ENCODE results near the gene ITGA11.

ITGA11 gene

DNA sequence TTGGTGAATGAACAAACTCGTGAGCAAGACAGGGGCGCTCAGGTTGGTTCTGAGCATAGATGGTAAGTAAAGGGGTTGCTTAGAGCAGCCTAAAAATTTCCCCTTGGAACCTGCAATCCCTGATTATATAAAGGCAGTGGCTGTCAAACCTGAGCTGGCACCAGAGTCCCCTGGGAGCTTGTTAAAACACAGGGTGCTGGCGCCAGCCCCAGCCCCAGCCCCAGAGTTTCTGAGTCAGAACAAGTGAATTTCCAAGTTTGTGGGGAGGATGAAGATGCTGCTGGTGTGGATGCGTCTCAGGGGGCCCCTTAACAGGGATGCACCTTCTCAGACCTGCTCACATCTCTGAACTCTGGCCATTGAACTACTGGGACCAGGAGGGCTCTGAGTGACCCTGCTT, 106.2 kb downstream of the ITGA11 start:
- no peak for DNase-seq

DNA sequence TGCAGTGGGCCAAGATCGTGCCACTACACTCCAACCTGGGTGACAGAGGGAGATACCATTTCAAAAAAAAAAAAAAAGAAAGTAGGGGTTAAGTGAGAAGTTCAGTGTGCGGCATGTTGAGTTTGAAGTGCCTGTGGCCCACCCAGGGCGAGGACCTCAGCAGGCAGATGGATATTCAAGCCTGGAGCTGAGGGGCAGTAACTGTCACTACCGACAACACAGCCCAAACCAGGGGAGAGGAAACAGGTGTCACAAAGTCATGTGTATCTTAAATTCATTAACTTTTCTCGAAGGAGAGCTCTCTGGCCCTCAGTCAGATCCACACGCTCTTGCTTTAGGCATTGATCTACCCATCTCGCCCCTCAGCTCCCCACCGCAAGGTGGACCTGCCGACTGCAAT, 109.2 kb downstream of the ITGA11 start:
- no peak for DNase-seq

- no peak for DNase-seq
Measured at GRCh38 chr15:68321229-68321628, 110.7 kb downstream of the ITGA11 start.

DNA sequence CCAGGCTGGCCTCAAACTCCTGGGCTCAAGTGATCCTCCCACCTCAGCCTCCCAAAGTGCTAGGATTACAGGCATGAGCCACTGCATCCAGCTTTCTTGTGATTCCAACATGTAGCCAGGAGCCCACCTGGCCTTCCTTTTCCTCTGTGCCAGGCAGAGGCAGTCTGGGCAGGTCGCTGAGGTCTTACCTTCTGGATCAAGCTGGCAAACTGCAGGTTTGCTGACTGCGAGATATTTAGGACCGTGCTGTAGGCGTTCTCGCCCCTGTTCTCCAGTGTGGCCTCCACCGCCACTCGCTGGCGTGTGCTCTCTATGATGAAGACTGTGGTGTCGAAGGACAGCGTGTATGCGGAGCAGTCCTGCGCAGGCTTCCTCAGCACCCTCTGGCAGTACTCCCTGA, 112.0 kb downstream of the ITGA11 start:
- no peak for DNase-seq

DNA sequence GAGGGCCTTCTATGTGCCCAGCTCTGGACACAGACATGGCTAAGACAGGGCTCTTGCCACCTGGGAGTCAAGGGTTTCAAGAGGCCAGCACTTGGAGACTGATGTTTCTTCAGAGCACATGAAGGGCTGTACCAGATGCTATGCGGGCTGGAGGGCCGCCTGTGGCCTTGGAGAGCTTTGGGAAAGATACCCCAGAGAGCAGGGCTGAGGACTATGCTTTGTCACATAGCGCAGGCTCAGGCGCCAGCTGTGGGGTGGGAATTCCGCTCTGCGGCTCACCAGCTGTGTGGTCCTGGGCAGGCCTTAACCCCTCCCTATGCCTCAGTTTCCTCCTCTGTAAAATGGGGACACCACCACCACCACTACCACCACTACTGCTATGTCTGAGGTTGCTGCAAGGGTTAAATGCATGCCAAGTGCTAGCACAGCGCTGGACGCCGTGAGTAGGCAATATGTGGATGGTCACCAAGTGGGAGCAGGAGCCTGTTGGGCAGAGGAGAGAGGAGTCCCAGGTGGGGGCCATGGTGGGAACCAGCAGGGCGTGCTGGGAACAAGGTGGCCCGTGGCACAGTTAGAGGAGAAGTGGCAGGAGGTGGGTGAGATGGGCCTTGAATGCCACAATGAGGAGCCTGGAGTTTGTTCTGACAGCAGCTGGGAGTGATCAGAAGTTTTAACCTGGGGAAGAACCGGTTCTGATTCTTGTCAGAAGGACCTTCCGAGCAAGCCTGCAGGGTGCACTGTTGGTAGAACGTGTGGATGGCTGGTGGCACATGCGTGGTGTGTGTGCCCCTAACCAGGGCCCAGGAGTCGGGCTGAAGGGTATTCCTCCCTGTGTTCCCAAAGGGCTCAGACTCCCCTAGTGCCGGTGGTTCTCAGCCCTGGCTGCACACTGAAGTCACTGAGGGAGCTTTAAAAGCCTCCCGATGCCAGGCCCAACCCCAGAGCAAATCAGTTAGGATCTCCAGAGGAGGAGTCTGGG, 112.7 kb downstream of the ITGA11 start:
- no peak for DNase-seq

DNA sequence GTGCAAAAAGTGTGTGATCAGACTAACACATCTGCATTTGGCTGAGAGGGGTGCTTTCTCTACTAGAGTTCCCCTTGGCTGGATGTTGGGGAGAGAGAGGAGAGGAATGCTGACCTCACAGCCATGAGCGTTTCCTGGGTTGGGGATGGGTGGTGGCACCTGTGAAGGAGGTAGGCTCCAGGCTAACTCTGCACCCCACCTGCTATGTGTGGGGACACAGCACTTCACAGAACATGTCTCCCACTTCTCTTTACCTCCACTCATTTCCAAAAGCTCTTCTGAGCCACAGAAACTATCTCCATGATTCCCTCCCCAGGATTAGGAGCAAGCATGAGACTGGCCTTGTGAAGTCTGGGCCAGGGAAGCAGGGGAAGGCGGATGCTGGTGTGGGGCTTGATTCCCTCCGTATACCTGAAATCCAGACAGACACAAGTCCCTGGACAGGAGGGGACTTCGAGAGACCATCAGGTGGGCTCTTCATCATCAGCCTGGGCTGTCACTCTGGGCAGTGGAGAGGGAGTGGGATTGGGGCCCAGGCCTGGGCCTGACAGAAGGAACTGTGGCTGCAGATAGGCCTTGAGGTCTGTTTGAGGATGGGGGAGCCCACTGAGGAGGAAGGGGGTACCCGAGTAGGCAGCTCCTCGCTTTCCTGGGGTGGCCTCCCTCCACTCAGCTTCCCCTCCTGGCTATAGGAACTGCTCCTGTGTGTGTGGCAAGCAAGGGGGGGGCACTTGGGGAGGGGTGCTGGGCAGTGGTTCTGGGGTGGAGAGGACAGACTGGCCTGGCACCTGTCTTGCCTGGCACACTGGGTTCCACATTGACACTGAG, 113.7 kb downstream of the ITGA11 start:
- DNase-seq = no peak

GRCh38 chr15:68317281-68318007, 114.5 kb downstream of the ITGA11 start:
- DNase-seq = no peak

DNA sequence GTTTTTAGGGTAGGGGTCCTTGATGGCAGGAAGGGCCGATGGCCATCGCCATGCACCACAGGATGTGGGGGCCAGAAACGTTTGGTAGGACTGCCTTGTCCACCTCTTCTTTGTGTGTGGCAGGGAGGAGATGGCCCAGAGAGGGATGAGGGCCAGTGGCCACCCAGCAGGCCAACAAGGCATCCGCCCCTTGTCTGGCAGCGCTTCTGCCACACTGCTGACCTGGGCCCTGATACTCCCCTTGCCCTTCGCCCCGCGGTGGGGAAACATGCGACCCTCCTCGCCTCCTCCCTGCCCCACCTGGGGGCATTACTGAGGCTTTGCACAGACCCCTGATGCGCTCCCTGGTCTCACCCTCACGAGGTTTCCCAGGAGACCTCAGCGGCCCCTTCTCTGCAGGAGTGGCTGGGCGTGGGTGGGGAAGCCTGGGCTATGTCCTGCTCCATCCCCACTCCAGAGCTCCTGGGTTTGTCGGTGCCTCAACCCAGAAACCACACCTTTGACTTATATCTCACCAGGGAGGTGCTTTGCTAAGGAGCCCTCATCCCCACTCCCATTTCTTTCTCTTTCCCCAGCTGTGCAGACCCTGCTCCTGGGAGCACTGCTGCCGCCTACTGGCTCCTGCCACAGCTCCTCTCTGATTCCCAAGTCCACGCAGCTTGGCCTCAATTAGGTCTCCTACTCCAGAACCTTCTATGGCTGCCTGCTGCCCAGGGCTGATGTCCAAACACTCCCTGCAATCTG, 115.7 kb downstream of the ITGA11 start:
- DNase-seq = peak in 1 of 2 experiments; percentile 8

DNA sequence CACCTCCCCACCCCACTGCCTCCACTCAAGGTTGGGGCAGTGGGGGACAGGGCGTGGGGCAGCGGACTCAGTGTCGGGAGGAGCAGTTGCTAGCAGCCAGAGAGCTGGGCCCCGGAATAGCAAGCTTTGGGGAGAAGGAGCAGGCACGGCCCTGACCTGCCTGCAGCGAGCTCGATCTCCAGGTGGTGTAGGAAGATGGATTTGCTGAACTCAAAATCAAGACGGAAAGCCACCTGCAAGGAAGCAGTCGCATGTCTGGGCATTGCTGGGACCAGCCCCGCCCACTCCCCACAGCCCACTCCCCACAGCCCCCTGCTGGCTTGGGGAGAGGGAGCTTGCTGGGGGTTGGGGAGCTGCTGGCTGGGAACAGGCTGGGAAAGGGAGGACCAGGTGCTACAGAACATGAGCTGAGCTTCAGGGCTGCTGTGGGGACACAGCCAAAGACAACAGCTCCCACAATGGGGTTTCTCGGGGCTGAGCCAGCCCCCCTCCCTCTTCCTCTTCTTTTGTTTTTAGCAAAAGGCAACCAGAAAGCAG, 116.4 kb downstream of the ITGA11 start:
- no peak for DNase-seq

GRCh38 chr15:68315035-68315434, 116.9 kb downstream of the ITGA11 start:
- DNase-seq = no peak

DNA sequence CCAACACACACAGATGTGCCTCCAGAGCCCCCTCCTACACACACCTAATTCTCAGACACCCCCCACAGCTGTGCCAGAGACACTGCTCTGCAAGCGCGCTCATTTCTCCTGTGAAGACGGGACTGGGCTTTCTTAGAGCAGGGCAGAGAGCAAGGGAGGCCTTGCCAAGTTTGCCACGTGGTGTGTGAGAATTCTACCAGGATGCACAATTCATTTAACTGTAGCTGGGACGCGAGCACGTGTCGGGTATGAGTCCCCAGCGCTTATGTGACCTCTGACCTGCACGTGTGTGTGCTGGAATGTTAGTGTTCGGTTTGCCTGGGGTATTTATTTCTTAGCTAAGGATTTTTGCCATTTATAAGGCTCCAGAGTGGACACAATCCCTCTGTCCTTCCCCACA, 117.4 kb downstream of the ITGA11 start:
- no peak for DNase-seq

DNA sequence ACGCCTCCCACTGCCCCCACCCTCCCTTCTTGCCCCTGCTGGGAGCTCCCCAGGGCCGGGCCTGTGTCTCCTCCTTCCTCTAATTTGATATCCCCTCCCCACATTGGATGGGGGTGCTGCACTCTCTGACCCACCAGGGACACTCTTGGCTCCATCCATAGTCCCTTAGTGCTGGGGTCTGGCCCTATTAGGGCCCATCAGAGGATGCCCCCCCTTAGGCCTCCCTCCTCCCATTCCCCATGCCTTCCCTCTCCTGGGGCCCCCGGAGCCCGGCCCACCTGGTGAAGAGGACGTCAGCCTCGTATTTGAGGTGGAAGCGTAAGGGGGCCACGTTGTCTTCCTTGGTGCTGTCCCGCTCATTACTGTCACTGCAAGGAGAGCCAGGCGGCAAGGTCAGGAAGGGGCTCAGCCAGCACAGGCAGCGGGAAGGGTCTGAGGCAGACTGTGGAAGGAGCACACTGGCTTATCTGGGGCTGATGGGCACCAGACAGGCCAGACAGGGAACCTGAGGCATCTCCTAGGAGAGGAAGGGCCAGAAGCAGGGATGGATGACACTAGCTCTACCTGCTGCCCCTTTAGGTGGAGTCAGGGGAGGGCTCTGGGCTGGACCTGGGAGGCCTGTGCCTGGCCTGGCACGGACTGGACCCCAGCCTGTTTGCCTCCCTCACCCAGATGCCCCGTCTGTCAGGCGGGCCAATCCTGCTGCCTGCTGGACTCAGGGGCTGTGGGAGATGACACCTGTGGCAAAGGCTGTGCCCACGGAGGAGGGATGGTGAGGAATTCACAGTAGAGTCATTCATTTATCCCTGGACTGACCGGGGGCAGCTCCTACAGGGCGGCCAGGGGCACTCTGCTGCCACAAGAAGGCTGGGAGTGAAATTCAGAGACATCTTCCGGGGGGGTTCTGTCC, 118.2 kb downstream of the ITGA11 start:
- DNase-seq = no peak

DNA sequence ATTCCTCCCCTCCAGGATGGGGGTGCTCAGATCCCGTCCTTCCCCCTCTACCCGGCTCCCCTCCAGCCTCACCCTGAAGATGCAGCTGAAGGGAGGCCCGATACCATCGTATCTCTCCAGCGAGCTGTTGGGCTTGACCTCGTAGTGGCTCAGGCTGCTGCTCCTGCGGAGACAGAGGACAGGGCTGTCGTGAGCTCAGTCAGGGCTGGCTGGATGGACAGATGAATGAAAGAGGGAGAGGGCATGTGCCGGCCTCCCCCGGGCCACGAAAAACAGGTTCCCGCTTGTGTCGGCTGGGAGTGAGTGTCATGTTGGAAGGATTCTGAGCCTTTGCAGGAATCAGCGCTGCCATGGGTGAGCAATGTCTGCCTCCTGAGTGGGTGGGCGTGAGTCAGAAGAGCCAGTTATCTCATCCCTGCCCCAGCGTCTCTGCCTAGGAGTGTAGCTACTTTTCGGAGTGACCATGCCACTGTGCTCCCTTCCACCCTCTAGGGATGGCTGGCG, 119.2 kb downstream of the ITGA11 start:
- no peak for DNase-seq

- DNase-seq = no peak
Measured at GRCh38 chr15:68311859-68312557, 120.0 kb downstream of the ITGA11 start.

DNA sequence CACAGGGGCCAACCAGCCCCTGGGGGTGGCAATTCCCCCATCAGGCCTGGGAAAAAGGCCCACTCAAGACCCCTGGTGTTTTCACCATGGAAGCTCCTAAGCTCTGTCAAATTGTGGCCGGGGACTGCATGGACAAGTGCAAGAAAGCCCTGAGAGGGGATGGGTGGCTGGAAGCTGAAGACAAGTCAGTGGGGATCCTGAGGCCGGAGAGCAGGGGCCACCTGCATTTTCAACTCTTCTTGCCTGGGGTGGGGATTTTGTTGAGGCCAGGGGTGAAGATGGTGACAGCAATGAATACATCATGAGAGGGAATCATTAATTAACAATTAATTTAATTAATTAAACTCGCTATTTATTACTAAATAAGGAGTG, 120.5 kb downstream of the ITGA11 start:
- DNase-seq = no peak

DNA sequence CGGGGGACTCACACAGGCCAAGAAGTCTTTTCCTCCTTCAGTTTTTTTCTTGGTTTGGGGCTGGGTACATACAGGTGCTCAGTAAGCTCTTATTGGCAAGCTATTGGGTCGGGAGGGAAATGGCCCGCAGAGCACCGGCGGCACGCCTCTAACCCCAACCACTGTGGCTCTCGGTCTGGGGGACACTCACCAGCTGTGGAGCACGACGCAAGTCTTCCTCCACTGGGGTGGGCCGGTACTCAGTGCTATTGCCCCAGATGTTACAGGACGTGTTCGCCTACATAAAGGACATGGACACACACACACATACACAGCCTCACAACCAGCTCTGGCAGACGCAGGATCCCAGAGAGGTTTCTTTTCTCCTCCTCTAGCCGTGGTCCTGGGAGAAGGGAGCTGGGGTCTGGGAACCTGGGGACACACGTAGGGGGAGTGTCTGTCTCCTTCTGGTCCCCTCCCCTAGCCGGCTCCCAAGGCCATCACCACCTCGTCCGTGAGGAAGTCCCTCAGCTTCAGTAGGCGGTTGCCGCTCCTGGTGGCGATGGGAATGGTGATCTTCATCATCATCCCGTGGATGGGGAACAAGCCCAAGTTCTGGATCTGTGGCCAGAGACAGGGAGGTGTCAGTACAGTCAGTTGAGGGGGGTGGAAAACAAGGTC, 121.0 kb downstream of the ITGA11 start:
- DNase-seq = no peak

DNA sequence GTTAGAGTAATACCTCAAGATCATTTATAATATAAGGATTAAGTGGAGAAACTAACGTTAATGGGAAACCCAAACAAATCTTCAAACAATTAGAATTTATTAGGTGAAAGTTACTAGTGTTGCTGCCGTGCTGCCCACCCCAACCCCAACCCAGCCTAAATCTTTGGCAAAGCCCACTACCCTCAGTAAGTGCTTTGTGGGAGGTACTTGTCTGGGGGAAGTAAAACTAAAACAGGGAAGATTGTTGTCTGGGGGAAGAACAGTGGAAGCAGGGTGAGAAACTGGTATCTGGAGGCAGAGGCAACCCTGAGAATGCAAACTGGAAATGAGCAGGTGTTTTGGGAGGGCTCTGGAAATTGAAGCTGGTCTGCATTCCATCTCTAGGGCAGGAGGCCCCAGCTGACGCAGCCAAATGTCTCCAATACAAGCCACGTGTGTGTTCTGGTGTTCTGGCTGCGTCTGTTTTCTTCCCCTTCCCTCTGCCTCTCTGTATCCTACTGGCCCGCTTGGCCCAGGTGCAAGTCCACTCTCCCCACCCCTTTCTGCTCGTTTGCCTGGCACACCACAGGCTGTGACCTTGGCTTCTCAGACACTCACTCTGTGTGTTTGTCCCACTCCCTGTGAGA, 121.7 kb downstream of the ITGA11 start:
- no peak for DNase-seq

DNA sequence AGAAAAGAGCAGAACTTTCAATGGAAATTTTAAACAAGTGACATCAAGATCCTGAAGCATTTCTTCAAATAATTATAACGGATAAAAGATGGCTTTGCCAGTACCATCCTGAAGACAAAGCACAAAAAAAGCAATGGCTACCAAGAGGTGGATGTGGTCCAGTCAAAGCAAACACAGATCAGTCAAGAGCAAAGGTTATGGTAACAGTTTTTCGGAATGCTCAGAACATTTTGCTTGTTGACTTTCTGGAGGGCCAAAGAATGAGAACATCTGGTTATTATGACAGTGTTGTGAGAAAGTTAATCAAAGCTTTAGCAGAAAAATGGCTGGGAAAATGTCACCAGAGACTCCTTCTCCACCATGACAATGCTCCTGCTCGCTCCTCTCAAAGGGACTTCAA, 122.9 kb downstream of the ITGA11 start:
- no peak for DNase-seq

Data from SW 1271 (cell line).